ENCODE data around the gene FAM193B.
"Not testable (repeated sequence)": the region's sequence is repeated elsewhere in the genome, so short reads cannot be mapped to it uniquely, and the experiment has no call there.

The FAM193B gene

DNA sequence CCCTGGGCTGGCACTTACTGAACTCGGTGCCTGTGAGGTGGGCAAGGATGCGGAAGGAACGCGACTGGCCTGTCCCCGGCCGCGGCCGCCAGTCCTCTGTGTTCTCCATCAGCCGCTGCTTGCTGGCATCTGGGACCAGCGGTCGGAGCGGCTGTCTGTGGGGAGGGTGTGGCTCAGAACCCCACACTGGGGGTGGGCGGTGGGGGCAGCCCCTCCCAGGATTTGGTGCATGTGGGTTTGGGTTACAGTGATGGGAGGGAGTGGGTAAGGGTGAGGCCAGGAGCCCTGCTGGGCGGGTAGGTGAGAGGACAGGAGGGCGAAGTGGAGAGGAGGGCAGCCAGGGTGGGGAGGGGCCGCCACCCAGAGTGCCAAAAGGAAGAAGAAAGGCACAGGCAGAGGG is 63.4 kb downstream of the FAM193B start:
- TF ChIP-seq POLR2A (IDR thresholded peaks at IDR 0.05; ENCODE audit: low read depth, low read length): no peak
- no peak for DNase-seq (ENCODE audit: insufficient read length, low spot score)
- FAIRE-seq: no peak

DNA sequence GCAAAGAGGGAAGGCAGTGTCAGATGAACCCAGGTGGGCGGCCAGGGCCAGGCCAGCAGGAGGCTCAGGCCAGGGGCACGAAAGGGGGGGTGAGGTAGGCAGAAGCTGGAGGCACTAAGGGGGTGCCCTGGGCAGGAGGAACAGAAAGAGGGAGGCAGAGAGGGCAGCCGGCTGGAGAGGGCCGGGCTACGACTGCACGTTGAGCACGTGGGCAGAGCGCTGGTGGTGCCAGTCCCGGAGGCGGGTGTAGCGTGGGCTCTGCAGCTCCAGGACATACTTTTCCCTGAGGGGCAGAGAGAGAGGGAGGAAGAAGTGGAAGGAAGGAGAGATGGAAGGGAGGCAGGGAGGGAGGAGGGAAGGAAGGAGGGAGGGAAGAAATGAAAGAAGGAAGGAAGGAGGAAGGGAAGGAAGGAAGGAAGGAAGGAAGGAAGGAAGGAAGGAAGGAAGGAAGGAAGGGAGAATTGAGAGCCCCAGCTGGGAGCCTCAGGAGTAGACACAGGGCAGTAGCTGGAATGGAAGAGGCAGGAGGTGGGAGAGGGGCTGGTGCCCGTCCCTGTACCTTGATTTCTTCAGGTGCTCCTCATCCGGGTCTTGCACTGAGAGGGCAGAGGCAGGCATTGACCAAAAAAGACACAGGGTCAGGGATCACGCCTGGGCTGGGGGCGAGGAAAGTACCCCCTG is 63.9 kb downstream of the FAM193B start:
- FAIRE-seq (no peak), DNase-seq (ENCODE audit: insufficient read length, low spot score) (no peak)
- no peak for TF ChIP-seq POLR2A (IDR thresholded peaks at IDR 0.05; ENCODE audit: low read depth, low read length)

DNA sequence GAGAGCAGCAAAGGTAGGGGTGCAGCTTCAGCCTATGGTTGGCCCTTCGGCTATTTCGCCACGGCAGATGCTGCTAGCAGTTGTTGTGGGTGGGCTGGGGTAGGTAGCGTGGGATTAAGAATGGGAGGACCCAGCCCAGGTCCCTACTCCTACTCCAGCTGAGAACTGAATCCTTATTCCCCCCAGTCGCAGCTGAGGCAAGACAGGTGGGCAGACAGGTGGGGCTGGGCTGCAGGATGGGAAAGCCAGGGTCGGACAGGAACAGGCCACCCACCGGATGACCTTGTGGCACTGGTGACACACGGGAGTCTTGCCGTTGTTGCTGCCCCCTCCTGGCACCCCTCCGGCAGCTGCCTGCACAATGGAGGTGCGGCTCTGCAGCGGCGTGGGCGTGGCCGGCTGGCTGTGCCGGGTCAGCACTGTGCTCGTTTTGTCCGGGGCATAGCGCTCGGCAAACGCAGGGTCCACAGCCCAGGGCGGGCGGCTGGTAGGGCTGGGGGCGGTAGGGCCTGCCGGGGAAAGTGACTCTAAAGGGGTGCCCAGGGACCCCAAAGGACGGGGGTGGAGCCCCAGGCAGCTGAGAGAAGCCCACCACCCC is 65.1 kb downstream of the FAM193B start:
- no peak for TF ChIP-seq POLR2A (IDR thresholded peaks at IDR 0.05; ENCODE audit: low read depth, low read length)
- FAIRE-seq (no peak), DNase-seq (ENCODE audit: insufficient read length, low spot score) (no peak)

DNA sequence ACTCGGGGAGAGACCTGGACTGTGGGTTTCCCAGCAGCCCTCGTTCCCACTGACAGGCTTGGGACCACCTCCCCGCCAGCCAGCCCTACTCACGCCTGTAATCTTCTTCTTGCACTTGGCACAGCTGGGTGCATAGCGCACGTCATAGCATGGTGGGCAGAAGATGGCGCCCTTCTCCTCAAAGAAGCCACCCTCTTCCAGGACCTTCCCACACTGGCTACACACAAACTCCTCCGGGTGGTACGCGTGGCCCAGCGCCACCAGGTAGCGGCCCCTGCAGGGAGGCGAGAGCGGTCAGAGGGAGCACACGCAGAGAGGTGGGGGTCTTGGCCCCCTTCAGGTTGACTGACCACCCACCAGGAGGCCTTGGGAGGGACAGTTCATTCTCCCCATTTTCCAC is 66.4 kb downstream of the FAM193B start:
- no peak for TF ChIP-seq POLR2A (IDR thresholded peaks at IDR 0.05; ENCODE audit: low read depth, low read length)
- DNase-seq (ENCODE audit: insufficient read length, low spot score): no peak
- FAIRE-seq: no peak

DNA sequence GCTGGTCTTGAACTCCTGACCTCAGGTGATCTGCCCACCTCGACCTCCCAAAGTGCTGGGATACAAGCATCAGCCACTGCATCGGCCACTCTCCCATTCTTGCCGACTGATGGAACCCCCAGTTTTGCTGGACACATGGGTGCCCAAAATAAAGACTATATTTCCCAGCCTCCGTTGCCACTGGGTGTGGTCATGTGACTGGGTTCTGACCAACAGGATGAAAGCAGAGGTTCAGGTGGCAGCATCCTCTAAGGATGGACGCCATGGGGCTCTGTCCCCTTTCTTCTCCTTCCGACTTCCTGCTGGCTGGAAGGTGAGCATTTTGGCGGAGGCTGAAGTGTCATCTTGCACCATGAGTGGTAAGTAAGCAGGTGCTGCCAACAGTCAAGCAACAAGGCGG is 67.2 kb downstream of the FAM193B start:
- FAIRE-seq (no peak), DNase-seq (ENCODE audit: insufficient read length, low spot score) (no peak)
- no peak for TF ChIP-seq POLR2A (IDR thresholded peaks at IDR 0.05; ENCODE audit: low read depth, low read length)

DNA sequence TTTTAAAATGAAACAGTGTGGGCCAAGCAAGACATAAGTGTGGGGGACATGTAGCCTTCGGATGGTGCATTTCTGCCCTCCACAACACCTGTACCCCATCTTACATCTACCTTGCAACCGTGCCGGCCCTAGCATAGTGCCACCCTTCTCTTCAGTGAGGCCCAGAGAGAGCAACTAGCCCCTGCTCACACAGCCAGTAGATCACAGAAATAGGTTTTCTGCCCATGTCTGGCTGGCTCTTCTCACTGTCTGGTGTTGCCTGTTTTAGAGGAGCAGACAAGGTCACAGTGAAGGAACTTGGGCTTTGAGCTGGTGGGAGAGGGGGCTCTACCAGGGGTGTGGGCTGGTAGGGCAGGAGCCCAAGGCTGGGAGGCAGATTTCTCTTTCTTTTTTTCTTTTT is 68.1 kb downstream of the FAM193B start:
- no peak for FAIRE-seq
- DNase-seq (ENCODE audit: insufficient read length, low spot score): no peak
- TF ChIP-seq POLR2A (IDR thresholded peaks at IDR 0.05; ENCODE audit: low read depth, low read length): no peak

DNA sequence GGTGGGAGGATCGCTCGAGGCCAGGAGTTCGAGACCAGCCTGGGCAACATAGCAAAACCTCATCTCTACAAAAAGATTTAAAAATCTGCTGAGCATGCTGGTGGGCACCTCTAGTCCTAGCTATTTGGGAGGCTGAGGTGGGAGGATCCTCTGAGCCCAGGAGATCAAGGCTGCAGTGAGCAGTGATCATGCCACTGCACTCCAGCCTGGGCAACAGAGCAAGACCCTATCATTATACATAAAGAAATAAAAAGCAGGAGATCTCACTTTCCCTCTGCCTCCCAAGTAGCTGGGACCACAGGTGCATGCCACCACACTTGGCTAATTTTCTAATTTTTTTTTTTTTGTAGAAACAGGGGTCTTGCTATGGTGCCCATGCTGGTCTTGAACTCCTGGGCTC is 68.6 kb downstream of the FAM193B start:
- FAIRE-seq; DNase-seq (ENCODE audit: insufficient read length, low spot score): not testable (repeated sequence)

DNA sequence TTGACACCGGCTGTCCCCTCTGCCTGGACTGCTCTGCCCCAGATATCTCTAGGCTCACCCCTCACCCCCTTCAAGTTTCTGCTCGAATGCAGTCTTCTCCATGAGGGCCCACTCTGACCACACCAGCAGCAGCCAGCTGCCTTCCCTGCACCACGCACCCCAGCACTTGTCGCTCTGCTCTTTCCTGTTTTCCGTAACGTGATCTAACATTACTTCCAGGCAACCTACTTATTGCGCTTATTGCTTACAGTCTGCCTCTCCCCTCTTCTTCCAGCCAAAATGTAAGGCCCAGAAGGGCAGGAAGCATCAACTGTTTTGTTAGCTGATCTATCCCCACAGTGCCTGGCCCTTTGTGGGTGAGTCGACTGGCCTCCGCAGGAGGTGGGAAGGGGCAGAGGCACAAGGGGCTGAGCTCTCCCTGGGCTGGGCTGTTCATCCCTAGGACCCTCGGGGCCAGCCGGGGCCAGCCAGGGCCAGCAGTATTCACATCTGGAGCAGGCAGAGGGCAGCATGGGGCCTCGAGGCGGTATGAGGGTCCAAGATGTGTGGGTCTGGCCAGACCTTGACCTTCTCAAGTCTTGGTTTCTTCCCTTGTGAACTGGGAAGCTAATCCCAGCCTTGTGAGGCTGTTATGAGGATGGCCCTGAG is 69.3 kb downstream of the FAM193B start:
- TF ChIP-seq POLR2A (IDR thresholded peaks at IDR 0.05; ENCODE audit: low read depth, low read length): no peak
- DNase-seq (ENCODE audit: insufficient read length, low spot score): no peak
- FAIRE-seq: no peak

DNA sequence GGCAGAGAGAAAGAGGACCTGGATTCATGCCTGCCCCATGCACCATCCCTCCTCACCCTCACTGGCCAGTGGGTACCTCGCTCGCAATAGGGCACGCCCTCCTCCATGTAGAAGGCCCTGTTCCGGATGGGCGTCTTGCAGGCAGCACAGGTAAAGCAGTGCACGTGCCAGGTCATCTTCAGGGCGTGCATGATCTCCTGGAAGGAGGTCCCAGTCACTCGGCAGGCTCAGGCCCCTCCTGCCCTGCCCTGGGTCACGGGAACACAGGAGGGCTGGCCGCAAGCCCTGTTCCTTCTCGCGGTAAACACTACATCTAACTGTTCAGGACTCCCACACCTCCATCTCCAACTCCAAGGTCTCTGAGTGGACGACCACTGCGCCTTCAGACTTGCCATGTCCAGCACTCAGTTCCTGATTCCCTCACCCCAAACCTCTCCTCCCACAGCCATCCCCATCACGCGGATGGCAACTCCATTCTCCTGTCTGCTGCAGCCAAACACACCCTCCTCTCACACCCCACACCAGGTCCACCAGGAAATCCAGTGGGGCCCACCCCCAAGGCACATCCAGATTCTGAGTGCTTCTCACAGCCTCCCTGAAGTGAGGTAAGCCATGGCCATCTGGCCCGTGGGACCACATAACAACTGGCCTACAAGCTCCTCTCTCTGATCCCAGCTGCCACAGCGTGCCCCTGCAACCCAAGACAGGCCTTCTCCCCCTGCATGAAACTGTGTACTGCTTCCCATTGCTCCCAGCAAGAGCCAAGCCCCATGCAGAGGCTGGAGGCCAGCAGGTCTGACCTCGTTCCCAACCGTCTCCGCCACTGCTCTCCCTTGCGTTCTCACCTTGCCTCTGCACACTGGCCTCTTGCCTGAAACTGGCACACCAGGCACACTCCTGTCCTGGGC is 70.1 kb downstream of the FAM193B start:
- no peak for TF ChIP-seq POLR2A (IDR thresholded peaks at IDR 0.05; ENCODE audit: low read depth, low read length)
- FAIRE-seq: no peak
- DNase-seq (ENCODE audit: insufficient read length, low spot score): no peak

DNA sequence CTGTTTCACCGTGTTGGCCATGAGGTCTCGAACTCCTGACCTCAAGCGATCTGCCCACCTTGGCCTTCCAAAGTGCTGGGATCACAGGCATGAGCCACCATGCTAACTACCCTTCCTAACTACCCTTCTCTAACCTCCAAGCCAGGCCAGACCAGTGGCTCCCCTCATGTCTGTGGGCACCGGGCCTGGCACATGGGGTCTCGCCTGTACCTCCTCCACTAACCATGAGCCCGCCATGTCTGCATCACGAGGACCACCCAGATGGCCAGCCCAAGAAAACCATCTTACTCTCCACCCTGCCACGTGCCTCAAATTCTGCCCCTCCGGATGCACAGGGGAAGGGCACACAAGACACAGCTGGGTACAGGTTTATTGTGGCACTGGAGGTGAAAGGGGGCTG is 71.3 kb downstream of the FAM193B start:
- DNase-seq (ENCODE audit: insufficient read length, low spot score) (no peak), FAIRE-seq (no peak)
- no peak for TF ChIP-seq POLR2A (IDR thresholded peaks at IDR 0.05; ENCODE audit: low read depth, low read length)

DNA sequence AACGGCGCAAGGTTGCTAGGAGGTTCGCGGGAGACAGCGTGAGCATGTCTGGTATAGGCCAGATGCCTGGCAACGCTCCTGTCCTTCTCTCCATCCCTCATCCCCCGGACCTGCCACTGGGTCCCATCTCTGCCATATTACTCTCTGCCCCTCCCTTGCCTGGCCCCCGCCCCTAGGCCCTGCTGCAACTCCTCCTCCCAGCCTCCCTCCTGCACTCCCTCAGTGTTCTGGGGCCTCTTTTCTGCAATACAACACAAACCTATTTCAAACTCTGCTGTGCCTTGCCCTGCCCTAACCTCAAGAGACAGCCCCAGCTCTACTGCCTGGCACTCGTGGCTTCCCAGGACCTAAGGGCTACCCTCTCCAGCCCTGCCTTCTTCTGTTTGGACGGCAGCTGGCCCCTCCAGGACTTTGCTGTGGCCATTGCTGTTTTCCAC is 72.0 kb downstream of the FAM193B start:
- FAIRE-seq (no peak), DNase-seq (ENCODE audit: insufficient read length, low spot score) (no peak)
- no peak for TF ChIP-seq POLR2A (IDR thresholded peaks at IDR 0.05; ENCODE audit: low read depth, low read length)

DNA sequence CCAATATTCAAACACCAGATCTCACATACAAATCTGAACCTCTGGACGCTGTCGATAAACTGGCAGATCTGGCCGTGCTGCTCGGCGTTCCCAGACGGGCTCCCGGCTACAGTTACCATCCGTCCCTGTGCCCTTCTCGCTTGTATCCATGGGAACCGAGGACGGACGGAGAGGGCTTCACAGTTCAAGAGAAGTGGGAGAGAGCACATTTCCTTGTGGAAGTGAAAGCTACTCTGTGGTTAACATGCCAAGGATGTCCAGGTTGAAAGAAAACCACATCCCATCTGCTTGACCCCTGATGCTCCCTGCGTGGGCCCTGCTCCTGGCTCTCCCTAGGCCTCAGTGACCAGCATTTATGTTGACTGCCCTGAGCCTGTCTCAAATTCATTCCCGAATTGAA is 74.6 kb downstream of the FAM193B start:
- DNase-seq (ENCODE audit: insufficient read length, low spot score): no peak
- TF ChIP-seq POLR2A (IDR thresholded peaks at IDR 0.05; ENCODE audit: low read depth, low read length): no peak
- FAIRE-seq: no peak

DNA sequence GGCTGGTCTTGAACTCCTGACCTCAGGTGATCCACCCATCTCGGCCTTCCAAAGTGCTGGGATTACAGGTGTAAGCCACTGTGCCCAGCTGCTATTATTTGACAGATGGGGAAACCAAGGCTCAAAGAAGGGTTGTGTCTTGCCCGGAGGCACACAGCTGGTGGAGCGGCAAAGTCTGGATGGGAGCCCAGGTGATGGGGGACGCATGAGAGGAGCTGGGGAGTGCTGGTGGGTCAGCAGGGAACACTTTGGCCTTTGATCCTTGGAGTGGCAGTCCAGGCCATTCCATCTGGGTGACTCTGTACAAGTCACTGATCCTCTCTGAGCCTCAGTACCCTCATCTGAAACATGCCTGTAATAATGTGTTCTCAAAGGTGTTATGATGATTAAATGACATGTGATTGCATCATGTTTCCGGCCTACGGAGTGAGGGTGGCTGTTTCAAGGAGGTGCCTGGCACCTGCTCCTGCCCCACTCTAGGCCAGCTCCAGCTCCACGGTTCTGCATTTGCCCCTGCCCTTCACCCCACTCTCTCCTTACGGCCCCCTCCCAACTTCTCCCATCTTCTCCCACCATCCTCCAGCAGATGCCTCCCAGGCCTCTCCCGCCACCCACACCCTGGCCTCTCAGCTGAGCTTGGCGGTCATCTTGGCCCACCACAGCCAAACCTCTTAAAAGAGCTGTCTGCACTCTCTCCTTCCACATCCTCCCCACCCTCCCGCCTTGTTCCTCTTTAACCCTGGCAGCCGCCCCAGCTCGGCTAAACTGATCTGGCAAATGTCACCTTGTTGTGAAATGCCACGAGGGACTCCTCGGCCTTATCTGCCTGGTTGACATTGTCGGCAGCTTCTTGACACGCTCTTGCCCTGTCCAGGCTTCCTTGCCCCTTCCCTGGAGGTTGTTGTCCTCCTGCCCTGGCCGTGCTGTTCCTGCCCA is 75.4 kb downstream of the FAM193B start:
- no peak for TF ChIP-seq POLR2A (IDR thresholded peaks at IDR 0.05; ENCODE audit: low read depth, low read length)
- DNase-seq (ENCODE audit: insufficient read length, low spot score) (no peak), FAIRE-seq (no peak)

All from H54 (cell line).